T follicular helper cell (primary cell): ENCODE results near the gene SLC35A3.

Source experiments
- DNase-seq: peaks from one replicate; pipeline ENCODE4 v3.0.0-alpha.2; 2020; ENCODE audit warnings: low read depth

SLC35A3 gene

DNA sequence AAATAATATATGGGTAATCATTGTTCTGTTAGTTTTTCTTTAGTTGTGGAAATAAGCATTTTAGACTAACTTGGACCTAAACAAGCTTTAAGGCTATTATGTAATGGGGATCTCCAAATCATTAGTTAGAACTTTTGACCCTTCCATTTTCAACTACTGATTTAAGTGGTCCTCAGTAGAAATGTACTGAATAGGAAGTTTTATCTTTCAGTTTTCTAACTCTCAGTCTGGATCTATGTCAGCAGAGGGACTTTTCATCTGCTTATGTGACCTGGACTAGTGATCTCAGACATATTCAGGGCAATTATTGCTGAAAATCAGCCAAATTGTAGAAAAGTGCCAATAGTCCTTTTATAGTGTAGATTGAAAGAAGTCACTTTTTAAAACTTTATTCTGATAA lies 106.9 kb downstream of the SLC35A3 start:
- DNase-seq, result no peak

DNA sequence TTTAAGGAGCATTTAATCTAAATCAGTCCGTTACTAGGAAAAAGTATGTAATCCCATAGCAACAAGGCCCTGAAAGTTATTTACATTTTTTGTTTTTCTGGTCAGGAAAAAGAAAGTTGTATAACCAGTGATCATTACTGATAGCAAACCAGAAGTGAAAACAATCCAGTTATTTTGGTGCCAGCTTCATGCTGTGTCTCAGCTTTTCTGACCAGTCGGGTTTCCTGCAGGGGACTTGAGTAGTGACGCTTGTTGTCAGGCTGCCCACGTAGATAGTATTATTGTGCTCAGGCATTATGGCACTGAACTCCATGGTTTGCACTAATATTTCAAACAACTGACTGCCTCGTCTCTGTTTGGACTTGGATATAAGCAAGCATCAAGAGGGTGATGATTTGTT lies 107.7 kb downstream of the SLC35A3 start:
- no peak for DNase-seq

DNA sequence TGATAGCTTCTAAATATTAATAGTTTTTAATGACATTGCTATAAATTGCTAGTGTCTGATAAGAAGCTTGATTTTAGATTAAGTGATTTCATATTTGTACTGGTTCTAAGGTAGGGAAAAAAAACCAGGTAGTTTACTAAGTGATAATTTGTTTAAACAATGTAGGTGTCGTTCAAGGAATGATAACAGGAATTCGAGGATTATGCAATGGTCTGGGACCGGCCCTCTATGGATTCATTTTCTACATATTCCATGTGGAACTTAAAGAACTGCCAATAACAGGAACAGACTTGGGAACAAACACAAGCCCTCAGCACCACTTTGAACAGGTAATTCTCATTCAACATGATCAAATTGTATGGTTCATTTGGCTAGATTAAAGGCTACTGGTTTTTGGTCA lies 110.5 kb downstream of the SLC35A3 start:
- no peak for DNase-seq
